NCI-H2196 (cell line): ENCODE data around the gene NOTUM.
"Not testable (repeated sequence)": the region's sequence is repeated elsewhere in the genome, so short reads cannot be mapped to it uniquely, and the experiment has no call there.

Experiments used
- DNase-seq: peaks from one replicate; lab custom pipeline; 2025; ENCODE audit not compliant: unreplicated experiment; lab: John Stamatoyannopoulos, UW

Gene NOTUM

DNA sequence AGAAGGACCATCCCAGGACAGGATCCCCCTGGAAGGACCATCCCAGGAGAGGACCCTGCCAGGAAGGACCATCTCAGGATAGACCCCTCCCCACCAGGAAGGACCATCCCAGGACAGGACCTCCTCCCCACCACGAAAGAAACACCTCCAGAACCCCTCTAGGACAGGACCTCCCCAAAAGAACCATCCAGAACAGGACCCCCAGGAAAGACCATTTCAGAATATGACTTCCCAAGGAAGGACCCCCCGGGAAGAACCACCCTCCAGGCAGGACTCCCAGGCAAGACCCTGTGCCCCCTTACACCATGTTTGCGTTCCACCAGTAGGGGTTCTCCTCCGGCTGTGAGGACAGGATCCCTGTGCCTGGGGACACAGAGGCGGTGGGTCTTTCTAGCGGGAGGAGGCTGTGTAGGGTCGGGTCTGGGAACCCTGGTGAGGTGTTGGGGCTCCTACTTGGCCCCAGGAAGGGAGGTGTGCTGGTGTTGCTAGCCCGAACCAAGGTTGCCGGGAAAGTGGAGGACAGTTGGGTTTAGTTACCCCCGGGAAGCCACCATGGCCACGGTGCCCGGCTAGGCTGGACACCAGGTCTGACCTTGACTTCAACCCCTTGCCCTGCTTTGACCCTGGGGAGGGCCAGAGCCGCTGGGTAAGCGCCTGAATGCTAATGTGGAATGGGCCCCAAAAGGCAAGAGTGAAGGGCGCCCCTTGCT, 2.2 kb downstream of the NOTUM start:
- no peak for DNase-seq

DNA sequence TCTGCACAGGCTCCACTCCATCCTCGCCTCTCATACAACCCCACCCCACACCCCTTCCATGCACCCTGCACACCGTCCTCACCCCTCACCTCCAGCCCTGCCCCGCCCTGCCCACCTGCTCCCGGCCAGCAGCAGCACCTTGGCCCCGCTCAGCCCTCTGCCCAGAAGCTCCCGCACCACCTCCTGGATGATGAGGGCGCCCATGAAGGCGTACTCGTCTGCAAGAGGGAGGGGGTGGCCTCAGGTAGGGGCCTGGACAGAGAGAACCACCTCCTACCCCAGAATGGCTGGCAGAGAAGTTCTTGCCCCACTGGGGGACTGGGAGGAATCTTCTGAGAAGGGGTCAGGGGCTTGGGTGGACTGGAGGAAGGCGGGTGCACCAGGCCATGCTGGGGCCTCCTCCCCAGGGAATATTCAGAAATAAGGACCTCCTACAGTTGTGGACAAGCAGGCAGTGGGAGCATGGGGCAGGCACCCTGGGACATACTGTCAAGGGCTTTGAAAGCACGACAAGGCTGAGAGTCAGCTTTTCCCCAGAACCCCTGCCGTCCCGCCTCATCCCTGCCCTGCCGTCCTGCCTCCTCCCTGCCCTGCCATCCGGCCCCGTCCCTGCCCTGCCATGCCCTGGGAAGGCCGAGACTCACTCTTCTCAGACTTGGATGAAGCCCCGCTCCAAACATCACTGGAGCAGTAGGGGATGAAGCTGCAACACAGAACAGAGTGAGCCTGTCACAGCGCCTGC, 3.1 kb downstream of the NOTUM start:
- no peak for DNase-seq

DNA sequence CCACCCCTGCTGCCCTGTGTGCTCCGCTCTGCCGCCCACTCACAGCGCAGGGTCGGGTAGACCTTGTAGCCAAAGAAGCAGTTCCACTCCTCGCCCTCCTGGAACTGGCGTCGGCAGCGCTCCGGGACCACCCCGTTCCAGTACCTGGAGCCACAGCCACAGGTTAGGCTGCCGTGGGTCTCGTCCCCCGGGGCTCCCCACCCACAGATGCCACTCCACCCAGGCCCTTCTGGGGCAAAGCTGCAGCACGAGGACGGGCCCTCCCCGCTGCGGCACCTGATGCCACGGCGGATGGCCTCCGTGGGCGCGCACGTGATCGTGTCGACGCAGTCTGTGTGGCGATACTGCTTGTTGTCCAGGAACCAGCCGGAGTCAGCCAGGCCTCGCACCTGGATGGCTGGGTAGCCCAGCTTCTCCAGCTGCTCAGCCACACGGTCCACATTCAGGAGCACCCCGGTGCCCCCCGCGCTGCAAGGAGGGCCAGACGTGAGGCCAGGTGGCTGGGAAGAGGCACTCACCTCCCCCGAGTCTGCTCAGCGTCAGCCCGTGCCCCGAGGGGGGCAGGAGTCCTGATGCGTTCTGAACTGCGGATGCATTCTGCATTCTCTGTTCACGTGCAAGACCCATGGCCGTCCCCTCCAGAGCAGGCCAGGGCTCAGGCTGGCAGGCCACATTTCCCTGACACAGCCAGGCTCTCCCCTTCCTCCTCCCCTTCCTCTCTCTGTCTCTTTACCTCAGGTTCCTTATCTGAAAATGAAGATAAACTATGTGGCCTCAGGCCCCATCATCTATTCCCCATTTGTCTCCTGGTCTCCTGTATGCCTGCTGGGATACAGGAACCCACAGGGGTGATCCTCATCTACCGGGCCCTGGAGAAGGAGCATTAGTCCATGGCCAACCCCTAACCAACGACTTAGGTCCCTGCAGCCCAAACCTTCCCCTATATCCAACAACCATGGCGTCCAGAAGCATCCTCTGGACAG, 4.1 kb downstream of the NOTUM start:
- DNase-seq, result no peak

DNA sequence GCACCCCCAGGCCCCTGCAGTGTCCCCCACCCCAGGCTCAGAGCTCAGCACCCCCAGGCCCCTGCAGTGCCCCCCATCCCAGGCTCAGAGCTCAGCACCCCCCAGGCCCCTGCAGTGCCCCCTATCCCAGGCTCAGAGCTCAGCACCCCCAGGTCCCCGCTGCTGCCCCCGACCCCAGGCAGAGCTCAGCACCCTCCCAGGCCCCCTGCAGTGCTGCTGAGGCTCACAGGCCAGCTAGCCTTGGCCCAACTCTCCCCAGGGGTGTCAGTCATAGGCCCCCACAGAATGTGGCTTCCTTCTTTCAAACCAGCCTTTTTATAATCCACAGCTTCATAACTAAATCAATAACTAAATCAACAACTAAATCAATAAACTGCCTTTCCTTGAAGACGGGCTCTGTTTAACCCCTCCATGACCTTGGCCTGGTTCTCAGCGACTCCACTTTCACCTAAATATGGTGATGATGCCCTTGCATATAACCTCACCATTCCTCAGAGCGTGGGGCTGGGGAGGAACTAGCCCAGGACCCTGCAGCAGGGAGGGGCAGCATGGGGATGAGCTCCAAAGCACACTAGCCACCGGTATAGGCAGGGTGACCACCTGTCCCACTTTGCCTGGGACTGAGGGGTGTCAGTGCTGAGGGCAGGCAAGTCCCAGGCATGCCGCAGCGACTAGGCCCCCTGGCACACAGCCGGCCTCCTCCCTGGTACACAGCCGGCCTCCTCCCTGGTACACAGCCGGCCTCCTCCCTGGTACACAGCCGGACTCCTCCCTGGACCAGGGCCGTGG, 5.0 kb downstream of the NOTUM start:
- no peak for DNase-seq

DNA sequence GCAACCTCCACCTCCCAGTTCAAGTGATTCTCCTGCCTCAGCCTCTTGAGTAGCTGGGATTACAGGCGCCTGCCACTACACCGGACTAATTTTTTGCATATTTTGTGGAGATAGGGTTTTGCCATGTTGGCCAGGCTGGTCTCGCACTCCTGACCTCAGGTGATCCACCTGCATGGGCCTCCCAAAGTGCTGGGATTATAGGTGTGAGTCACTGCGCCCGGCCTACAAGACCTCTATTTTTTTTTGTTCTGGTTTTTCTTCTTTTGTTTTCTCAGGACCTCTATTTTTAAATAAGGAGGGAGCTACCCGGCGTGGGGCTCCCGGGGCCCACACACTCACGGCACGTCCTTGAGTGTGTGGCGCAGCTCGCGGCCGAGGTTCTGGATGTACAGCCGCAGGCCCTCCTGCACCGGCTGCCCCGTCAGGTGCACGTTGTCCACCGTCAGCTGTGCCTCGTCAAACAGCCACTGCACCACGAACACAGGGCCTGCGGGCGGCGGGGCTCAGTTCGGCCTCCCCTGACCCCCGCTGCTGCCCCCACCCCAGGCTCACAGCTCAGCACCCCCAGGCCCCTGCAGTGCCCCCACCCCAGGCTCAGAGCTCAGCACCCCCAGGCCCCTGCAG, 5.8 kb downstream of the NOTUM start:
- no peak for DNase-seq

DNA sequence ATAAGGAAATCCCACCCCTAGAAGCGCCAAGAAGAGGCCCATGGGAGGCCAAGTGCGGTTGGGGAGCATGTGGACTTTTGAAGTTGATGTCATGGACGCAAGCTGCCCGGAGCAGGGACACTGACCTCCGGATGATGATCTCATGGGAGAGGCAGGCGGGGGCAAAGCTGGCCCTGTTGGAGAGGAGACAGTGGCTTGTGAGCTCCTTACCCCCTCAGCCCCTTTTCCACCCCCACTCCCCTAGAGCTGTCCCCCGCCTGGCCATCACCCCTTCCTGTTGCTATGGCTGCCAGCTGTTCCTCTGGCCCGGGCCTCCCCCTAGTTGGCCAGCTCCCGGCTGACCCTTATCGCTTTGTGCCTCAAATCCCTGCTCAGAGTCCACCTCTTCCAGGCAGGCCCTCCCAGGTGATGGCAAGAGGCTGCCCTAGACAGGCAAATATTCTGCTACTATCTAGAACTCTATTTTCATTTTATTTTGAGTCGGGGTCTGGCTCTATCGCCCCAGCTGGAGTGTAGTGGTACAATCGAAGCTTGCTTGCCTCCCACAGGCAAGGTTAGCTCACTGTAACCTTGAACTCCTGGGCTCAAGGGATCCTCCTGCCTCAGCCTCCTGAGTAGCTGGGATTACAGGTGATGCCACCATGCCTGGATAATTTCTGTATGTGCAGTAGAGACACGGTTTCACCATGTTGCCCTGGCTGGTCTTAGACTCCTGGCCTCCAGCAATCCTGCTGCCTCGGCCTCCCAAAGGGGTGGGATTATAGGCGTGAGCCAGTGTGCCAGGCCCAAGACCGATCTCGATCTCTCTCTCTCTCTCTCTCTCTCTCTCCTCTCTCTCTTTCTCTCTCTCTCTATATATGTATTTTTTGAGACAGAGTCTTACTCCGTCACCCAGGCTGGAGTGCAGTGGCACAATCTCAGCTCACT, 6.6 kb downstream of the NOTUM start:
- no peak for DNase-seq

DNA sequence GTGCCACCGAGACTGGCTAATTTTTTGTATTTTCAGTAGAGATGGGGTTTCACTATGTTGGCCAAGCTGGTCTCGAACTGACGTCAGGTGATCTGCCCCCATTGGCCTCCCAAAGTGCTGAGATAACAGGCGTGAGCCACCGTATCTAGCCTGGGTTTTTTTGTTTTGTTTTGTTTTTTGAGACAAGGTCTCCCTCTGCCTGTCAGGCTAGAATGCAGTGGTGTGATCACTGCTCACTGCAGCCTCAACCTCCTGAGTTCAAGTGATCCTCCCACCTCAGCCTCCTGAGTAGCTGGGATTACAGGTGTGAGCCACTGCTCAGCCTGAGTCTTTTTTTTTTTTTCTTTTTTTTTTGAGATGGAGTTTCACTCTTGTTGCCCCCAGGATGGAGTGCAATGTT, 7.5 kb downstream of the NOTUM start:
- not testable (repeated sequence) for DNase-seq

DNA sequence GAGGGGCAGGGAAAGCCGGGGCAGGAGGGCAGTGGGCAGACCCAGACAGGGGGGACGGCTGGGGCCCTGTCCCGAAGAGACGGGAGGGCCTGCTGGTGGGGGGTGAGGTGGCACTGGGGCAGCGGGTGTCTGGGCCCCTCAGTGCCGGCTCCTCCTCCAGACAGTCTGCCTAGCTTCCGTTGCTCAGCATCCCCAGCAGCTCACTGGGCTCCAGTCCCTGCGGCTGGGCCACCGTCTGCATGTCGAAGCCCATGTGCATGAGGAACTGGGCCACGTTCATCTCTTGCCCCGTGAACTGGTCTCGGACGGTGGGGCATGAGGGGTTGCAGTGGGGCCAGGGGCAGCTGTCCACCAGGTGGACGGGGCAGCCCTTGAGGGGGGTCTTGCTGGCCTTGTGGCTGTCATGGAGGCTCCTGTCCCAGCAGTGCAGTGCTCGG, 8.2 kb downstream of the NOTUM start:
- DNase-seq, result no peak

DNA sequence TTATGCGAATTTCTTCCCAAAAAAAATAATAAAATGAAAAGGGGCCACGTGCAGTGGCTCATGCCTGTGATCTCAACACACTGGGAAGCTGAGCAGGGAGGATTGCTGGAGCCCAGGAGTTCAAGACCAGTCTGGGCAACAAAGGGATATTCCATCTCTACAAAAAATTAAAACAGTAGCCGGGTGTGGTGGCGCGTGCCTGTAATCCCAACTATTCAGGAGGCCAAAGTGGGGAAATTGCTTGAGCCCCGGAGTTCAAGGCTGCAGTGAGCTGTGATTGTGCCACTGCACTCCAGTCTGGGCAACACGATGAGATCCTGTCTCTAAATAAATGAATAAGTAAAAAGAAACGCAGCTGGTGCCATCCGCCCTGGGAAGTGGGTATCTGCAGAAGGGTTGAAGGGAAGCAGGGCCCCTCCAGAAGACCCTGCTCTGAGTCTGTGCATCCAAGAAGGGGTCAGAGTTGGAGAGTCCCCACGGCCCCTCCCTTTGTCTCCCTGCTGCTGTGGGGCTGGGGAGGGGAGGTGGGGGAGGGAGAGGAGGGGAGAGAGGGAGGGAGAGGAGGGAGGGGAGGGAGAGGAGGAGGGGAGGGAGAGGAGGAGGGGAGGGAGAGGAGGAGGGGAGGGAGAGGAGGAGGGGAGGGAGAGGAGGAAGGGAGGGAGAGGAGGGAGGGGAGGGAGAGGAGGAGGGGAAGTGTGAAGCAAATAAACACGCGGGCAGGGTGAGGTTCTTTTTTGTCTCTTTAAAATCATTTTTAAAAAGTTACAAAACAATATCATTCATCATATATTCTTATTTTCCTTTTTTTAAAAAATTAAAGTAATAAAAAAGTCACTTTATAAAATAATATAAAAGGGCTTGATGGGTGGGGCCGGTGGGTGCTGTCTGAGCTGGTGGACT, 9.0 kb downstream of the NOTUM start:
- no peak for DNase-seq

DNA sequence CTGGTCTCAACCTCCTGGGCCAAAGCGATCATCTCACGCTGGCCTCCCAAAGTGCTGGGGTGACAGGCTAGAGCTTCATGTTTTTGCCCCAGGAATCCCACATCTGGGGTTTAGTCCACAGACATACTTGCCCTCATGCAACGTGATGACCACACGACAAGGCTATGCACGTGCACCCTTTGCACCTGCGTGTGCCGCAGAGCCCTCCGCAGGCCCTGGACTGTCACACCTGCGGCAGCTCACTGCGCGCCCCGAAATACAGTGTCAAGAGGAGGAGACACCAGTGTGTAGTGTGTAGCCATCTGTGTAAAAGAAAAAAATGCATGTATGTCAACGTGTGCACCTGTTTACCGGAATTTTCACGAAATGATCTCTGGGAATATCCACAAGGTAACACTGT, 10.5 kb downstream of the NOTUM start:
- no peak for DNase-seq

DNA sequence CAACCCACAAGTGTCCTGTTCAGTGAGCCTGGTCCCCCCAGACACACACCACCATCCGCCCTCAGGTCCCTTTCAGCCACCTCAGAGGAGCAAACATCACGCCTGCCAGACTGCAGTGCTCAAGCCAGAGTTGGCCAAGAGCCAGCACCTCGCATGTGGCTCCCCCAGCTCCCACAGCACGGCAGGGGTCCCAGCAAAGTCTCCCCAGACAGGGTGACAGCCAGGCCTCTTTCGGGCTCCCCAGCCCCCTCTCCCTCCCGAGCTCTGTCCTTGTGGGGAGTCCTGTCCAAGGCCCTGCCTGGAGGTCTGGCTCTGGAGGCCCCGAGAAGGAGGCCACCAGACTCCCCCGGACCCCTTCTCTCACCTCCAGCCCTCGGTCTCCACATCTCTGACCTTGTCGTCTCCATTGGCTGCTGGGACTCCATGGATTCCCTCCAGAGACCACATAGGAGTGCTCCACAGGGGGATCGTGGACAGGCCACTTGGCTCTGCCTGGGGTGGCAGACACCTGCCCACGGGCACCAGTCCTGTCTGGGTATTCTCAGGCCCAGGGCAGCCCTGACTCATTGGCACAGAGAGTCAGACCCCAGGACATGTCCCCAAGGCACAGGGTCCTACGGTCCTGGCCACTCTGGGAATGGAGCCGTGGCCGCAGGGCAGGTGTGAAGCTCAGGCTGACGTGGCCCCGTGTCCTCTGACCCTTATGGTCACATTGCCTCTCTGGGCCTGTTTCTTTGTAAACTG, 12.2 kb downstream of the NOTUM start:
- no peak for DNase-seq

DNA sequence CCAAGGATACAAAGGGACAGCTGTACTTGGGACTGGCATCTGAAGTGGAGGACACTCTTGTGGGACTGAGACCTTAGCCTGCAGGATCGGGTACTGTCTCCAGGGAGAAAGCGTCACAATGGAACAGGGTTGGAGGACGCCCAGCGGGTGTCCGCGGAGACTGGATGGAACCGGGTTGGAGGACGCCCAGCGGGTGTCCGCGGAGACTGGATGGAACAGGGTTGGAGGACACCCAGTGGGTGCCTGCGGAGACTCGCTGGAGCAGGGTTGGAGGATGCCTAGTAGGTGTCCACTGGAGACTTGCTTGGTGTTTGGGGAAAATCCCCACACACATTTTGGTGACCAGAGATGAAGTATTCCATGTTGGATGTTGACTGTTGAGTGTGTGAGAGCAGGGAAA, 13.8 kb downstream of the NOTUM start, which contains the start of gene MYADML2:
Gene MYADML2, minus strand, starts transcription at position 45 of the 400 bp plus-strand sequence. CDS start 5,492 bp downstream, outside the sequence.
- no peak for DNase-seq

DNA sequence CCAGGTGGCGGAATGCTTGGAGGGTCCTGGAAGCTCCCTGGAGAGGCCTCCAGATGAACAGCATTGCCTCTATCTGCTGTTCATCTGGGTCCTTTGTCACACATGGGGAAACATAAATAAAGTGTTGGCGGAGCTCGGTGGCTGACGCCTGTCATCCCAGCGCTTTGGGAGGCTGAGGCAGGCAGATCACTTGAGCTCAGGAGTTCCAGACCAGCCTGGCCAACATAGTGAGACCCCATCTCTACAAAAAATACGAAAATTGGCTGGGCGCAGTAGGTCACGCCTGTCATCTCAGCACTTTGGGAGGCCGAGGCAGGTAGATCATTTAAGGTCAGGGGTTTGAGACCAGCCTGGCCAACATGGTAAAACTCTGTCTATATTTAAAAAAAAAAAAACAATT, 16.1 kb downstream of the NOTUM start:
- DNase-seq, result no peak

DNA sequence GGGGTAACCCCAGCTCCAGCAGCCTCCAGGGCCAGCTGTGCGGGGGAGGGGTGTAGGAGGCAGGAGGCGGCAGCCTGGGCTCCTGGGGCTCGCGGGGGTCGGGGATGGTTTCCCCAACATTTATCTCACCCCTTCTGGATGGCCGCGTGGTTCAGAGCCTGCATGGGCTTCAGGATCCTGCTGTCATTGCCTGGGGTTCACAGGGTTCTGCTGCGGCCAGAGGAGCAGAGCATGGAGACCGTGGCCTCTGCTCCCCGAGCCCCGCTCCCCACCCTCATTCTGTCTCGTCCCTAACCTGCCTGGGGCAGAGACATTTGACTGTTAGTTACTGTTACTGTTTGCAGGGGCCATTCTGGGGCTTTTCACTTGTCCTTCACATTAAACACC, 18.8 kb downstream of the NOTUM start:
- no peak for DNase-seq

DNA sequence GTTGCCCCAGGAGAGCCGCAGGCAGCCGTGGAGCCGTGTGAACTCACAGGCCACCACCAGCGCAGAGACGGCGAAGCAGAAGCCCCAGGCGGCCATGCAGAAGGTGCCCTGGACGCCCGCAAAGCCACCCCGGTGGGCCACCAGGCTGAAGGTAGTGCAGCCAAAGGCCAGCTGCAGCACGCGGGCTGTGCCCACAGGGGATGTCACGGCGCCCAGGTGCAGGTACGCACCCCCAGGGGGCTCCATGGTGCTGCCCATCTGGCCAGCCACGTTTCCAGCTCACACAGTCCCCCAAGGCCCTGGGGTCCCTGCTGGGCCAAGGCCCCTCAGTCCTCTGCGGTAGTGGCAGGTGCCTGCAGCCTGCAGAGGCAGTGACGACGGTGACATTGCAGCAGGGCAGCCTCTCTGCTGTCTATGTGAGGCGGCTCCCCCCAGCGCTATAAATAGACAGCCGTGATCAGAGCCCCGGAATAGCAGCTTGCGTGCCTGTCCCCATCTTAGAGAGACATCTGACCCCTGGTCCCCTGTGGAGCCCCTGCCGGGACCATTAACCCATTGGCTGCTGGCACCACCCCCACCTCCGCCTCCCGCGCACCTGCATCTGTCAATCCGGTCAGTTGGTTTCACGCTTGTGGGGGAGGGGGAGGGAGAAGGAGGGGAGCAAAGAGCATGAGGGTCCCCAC, 19.4 kb downstream of the NOTUM start:
- DNase-seq, result no peak

DNA sequence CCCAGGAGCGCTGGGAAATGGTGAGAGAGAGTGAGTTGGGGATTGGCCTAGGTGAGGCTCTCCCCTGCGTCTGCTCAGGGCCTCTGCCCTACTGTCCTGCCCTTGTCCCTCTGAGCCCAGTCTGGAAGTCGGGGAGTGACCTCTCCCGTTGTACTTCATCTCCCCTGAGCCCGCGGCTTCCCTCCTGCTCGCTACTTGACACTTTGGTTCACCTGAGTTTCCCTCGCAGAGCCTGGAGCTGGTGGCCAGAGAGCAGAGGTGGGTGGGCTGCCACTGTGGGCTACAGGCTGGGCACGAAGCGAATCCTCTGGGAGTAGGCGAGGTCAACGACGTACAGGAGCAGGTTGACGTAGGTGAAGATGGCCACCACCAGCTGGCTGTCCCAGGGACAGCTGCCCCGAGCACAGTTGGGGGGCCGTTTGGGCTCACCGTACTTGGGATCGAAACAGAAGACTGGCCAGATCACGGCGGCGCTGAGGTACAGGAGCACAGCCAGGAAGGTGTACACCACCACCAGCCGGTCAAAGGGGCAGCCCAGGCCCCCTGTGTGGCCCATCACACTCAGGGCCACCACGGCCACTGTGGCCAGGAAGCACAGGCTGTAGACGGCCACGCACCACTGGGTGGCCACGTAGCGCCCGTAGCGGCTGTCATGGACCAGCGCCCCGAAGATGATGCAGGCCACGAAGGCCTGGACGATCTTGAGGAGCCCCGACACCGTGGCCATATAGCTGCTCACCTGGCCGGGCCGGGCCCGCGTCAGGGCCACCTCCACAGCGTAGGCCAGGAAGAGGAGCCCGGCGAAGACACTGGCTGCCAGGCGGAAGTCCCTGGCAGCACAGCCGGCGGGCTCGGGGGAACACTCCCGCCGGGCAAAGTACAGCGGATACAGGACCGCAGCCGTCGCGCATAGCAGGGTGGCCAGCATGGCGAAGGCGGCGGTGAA, 20.2 kb downstream of the NOTUM start:
- no peak for DNase-seq
